ENCODE results near the gene ACADVL. TPM values are rescaled to one million over a fixed set of nuclear protein-coding genes. Genes with fewer than 3 reads are reported as not detected.
A peak's percentile ranks its signal among the peaks of the same experiment; 100 is the strongest.

ACADVL gene
- total and polyA plus RNA-seq, 8 donors = 348 to 3,058 (median 733) TPM

- TF ChIP-seq EP300 (IDR thresholded peaks at IDR 0.05) = no peak
- WGBS, 5 donors = 56 to 72% (median 61%) methylated on average over 4 of the region's 4 CpGs
- intact Hi-C loops (cut with DNase I; ENCODE audit: low total_unique reads) = no loop called here
- no peak for DNase-seq
- H3K4me3 ChIP-seq = peak overlapping the region; percentile 15 to 97 (median 82)
- peaks cover 31 to 55% (median 48%) of the 10 kb centered on the region in 4 donors for H3K4me1 ChIP-seq
- H3K27ac ChIP-seq = peak overlapping the region; percentile 9 to 99 (median 97)
- H3K9me3 ChIP-seq = no peaks in the 10 kb centered on the region
- peaks cover 29 to 49% (median 45%) of the 10 kb centered on the region in 4 donors for H3K36me3 ChIP-seq
- no peaks in the 10 kb centered on the region for H3K27me3 ChIP-seq
Observed at GRCh38 chr17:7240375-7240774, 20.6 kb downstream of the ACADVL start.

DNA sequence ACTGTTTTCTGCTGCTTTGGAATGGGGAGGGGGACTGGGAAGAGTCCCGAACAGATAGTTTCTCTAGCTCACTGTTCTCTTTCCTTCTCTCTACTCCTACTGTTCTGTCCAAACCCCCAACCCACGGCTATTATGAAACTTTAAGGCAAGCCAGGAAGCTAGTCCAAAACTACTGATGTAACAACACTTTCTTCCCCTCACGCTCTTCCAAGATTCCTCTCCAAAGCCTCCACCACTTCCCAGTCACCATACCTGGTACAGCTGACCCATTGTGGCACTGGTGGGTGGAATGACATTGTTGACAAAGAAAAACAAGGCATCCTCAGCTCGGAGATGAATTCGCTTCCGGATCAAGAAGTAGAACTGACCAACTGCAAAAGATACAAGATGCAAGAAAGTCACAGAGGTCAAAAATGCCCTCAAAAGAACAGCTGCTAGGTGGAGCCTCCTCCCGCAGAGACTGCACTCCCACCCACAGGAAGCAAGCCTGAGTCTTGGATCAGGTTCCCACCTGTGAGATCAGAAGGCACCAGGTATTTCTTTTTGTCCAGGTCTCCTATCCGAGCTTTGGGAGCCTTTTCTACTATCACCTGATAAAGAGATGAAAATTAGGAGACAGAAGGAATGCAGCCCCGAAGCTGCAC is 21.5 kb downstream of the ACADVL start:
- H3K27ac ChIP-seq = peak overlapping the region; percentile 94 to 99 (median 97)

DNA sequence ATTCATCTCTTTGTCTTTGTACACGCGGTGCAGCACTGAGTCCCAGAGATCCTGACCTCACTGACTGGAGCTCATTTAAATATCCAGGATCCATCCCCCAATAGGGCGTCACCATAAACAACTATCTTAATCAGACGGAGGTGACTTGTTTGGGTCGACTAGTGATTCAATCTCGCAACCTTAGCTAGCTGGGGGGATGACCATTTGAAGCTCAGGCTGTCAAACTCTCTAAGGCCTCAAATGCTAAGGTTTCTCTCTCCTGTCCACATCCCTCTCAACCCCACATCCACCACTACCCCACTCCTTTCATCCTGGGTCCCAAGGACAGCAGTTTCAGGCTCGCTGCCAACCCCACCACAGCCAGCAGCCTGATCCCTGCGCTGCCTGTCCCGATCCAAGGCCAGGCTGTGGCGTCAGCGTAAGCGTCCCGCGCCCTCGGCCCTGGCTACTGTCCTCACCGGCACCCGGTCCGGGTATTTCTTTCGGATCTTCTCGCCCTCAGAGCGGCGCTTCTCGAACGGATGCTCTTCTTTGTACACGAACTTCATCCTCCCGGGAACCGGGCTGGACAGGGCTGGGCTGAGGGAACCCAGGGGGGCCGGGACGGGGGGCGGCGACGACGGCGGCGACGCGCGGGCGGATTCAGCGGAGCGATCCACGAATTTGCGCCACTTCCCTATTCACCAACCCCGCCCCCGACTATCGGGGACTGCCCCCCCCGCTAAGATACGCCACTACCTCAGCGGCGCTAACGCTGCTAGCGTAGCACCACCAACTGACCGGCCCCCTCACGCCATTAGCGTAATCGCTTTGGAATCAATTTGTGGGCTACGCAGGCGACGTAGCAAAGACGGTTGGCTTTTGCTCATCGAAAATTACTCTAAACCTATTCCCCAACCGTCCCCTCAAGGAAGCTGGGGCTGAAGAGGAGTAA is 22.3 kb downstream of the ACADVL start, which contains the start of gene GABARAP:
GABARAP (minus strand) TSS at position 667 of the 934 bp plus-strand sequence; CDS start at position 548, 119 bp downstream.
- H3K27ac ChIP-seq = peak within 1 kb of the TSS; percentile 94 to 99 (median 97)
- peak within 1 kb of the TSS; percentile 77 to 97 (median 82) for H3K4me3 ChIP-seq
- intact Hi-C loops (cut with DNase I; ENCODE audit: low total_unique reads) = no loop called here
- peak; percentile 96 to 98 for DNase-seq
- TF ChIP-seq EP300 (IDR thresholded peaks at IDR 0.05) = no peak
- TF ChIP-seq, protein P1, sequence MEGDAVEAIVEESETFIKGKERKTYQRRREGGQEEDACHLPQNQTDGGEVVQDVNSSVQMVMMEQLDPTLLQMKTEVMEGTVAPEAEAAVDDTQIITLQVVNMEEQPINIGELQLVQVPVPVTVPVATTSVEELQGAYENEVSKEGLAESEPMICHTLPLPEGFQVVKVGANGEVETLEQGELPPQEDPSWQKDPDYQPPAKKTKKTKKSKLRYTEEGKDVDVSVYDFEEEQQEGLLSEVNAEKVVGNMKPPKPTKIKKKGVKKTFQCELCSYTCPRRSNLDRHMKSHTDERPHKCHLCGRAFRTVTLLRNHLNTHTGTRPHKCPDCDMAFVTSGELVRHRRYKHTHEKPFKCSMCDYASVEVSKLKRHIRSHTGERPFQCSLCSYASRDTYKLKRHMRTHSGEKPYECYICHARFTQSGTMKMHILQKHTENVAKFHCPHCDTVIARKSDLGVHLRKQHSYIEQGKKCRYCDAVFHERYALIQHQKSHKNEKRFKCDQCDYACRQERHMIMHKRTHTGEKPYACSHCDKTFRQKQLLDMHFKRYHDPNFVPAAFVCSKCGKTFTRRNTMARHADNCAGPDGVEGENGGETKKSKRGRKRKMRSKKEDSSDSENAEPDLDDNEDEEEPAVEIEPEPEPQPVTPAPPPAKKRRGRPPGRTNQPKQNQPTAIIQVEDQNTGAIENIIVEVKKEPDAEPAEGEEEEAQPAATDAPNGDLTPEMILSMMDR (IDR thresholded peaks at IDR 0.05) = no peak
- peak in 2 of 4 donors; percentile 32 to 41 for TF ChIP-seq POLR2A (IDR thresholded peaks at IDR 0.05)
- peak in 1 of 3 donors; percentile 22 for TF ChIP-seq POLR2AphosphoS5 (IDR thresholded peaks at IDR 0.05)
- H3K27me3 ChIP-seq = no peaks in the 10 kb centered on the region
- peaks cover 26 to 39% (median 37%) of the 10 kb centered on the region in 4 donors for H3K4me1 ChIP-seq
- peaks cover 34 to 50% (median 46%) of the 10 kb centered on the region in 4 donors for H3K36me3 ChIP-seq
- 0 to 1% (median 0%) methylated on average over 34 to 62 of the region's 62 CpGs for WGBS, 5 donors
- no peaks in the 10 kb centered on the region for H3K9me3 ChIP-seq

More for the DNA sequence above, 21.5 kb downstream of the ACADVL start:
- DNase-seq = no peak
- TF ChIP-seq EP300 (IDR thresholded peaks at IDR 0.05) (no peak), POLR2AphosphoS5 (IDR thresholded peaks at IDR 0.05) (no peak), POLR2A (IDR thresholded peaks at IDR 0.05) (no peak)
- TF ChIP-seq, protein P1 (IDR thresholded peaks at IDR 0.05) = no peak
- Histone ChIP-seq H3K4me3 (peak overlapping the region; percentile 77 to 97 (median 82)), H3K9me3 (no peaks in the 10 kb centered on the region), H3K27me3 (no peaks in the 10 kb centered on the region), H3K36me3 (peaks cover 29 to 49% (median 45%) of the 10 kb centered on the region in 4 donors), H3K4me1 (peaks cover 26 to 47% (median 42%) of the 10 kb centered on the region in 4 donors)
- WGBS, 5 donors = 22 to 28% (median 25%) methylated on average over 9 of the region's 9 CpGs
- intact Hi-C loops (cut with DNase I; ENCODE audit: low total_unique reads) = no loop called here

- Histone ChIP-seq H3K4me1 (peaks cover 20 to 38% (median 30%) of the 10 kb centered on the region in 4 donors), H3K36me3 (peaks cover 34 to 52% (median 47%) of the 10 kb centered on the region in 4 donors), H3K27ac (peak overlapping the region; percentile 94 to 99 (median 97)), H3K9me3 (no peaks in the 10 kb centered on the region), H3K27me3 (no peaks in the 10 kb centered on the region), H3K4me3 (peak overlapping the region; percentile 77 to 97 (median 82))
- intact Hi-C loops (cut with DNase I; ENCODE audit: low total_unique reads) = no loop called here
- peak; percentile 97 to 98 for DNase-seq
- TF ChIP-seq POLR2A (IDR thresholded peaks at IDR 0.05) (no peak), POLR2AphosphoS5 (IDR thresholded peaks at IDR 0.05) (peak; percentile 87 to 98 (median 97)), EP300 (IDR thresholded peaks at IDR 0.05) (peak; percentile 37)
- TF ChIP-seq, protein P1 (IDR thresholded peaks at IDR 0.05) = peak in 2 of 7 experiments; percentile 12 to 17
- WGBS, 5 donors = 0 to 4% (median 1%) methylated on average over 44 to 49 of the region's 49 CpGs
Observed at GRCh38 chr17:7242717-7243452, 23.1 kb downstream of the ACADVL start.
